Epithelial cell of esophagus (primary cell): Measurements from ENCODE around the gene PLBD1.

Experiments used
- DNase-seq: peaks from one replicate; pipeline ENCODE4 v3.0.0; 2010; ENCODE audit warnings: low read depth
- H3K4me3 ChIP-seq: 2 replicates; pipeline ENCODE4 v1.5.1; 2011; ENCODE audit warnings: mild to moderate bottlenecking, low read length, control low read depth
- TF ChIP-seq, protein P1 (sequence below): IDR thresholded peaks from 2 replicates; pipeline ENCODE4 v1.5.1; 2011; ENCODE audit warnings: low read depth, mild to moderate bottlenecking, low read length, control low read depth, inconsistent platforms; ENCODE audit not compliant: insufficient read depth; ENCODE audit errors: missing control alignments

PLBD1 gene

DNA sequence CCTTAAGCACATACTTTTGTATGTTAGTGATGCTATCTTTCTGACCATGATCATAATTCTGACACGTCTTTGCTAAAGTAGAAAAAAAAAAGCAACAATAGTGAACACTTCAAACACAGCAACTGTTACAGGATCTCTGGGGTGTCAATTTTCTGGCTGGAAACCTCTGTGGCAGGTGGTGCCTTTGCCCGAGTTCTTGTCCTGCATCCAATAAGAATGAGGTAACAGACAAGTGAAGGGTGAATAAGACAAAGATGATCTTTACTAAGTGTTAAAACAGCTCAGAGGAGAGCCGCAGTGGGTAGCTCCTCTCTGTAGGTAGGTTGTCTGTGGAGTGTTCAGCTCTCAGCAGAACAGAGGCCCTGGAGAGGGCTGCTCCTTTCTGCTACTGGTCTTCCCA, 20.9 kb upstream of the PLBD1 start:
- TF ChIP-seq, protein P1, sequence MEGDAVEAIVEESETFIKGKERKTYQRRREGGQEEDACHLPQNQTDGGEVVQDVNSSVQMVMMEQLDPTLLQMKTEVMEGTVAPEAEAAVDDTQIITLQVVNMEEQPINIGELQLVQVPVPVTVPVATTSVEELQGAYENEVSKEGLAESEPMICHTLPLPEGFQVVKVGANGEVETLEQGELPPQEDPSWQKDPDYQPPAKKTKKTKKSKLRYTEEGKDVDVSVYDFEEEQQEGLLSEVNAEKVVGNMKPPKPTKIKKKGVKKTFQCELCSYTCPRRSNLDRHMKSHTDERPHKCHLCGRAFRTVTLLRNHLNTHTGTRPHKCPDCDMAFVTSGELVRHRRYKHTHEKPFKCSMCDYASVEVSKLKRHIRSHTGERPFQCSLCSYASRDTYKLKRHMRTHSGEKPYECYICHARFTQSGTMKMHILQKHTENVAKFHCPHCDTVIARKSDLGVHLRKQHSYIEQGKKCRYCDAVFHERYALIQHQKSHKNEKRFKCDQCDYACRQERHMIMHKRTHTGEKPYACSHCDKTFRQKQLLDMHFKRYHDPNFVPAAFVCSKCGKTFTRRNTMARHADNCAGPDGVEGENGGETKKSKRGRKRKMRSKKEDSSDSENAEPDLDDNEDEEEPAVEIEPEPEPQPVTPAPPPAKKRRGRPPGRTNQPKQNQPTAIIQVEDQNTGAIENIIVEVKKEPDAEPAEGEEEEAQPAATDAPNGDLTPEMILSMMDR: no peak
- DNase-seq: no peak
- no peak overlapping the region for H3K4me3 ChIP-seq

DNA sequence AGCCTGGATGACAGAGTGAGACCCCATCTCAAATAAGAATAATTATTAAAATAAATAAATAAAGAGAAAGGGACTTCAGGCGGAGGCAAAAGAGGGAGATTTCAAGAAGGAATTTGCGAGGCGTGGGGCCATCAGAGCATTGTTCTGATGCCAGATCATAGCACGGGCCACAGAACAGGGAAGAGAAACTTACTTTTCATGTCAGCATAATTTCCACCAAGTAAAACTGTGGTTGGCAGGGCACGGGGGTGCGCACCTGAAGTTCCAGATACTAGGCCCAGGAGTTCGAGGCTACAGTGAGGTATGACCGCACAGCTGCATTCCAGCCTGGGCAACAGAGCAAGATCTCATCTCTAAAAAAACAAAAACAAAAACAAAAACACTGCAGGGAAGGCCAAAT, 11.0 kb upstream of the PLBD1 start:
- no peak for DNase-seq
- TF ChIP-seq, protein P1: no peak
- no peak overlapping the region for H3K4me3 ChIP-seq

DNA sequence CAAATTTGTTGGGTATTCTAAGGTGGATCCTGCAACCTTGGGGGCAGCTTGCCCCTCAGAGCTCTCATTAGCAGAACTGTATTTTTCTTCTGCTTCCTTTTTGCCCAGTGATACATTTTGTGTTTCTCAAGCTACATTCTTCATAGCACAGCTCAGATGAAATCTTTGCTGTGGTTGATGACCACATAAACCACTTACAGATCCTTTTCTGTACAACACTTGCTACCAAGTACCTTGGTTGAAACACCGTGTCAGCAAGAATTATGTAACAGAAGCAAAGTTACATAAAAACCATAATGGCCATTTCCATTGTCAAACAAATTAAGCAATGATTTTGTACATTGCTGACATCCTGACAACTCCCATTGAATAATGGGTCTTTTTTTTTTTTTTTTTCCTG, 9.7 kb upstream of the PLBD1 start:
- peak; percentile 16 for DNase-seq
- TF ChIP-seq, protein P1: no peak
- H3K4me3 ChIP-seq: no peak overlapping the region

DNA sequence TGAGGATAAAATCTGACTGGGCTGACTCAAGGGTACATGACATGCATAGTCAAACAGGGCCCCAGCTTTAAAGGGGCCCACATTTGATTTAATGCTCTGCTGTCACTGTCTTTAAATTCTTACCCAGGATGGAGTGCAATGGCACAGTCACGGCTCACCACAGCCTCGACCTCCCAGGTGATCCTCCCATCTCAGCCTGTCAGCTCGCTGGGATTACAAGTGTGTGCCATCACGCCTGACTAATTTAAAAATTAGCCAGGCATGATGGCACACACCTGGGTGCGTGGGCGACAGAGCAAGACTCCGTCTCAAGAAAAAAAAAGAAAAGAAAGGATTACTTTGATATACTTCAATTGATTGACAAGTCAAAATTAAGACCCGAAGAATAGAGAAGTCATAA, 9.2 kb upstream of the PLBD1 start:
- TF ChIP-seq, protein P1: no peak
- no peak for DNase-seq
- H3K4me3 ChIP-seq: no peak overlapping the region

DNA sequence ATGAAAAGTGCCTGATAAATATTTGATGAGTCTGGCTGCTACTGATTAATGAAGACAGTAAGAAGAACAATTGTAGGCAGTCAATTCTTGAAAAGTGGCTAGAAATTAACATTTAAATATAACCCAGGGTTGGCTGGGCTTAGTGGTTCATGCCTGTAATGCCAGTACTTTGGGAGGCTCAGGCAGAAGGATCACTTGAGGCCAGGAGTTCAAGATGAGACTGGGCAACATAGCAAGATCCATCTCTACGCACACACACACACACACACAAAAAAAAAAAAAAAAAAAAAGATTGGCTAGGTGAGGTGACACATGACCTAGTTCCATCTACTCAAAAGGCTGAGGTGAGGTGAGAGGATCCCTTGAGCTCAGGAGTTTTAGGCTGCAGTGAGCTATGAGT, 7.9 kb upstream of the PLBD1 start:
- no peak overlapping the region for H3K4me3 ChIP-seq

DNA sequence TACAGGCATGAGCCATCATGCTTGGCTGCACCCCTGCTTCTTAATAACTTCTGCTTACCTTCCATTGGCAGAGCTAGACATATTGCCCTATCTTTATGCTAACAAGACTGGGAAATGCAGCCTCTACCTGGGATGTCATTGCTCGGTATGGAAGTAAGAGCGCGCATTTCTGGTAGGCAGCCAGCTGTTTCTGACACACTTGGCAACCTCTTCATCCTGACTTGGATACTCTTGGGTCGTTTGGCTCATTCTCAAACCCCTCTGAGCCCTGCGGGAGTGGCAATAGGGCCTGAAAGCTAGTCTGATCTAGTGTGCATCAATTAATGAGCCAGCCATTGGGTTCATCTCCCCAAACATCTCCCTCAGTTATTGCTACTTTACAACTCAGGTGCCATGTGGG, 5.4 kb upstream of the PLBD1 start:
- TF ChIP-seq, protein P1: no peak
- no peak overlapping the region for H3K4me3 ChIP-seq
- no peak for DNase-seq

More for the DNA sequence above, 7.9 kb upstream of the PLBD1 start:
- TF ChIP-seq, protein P1: no peak
- DNase-seq: no peak

DNA sequence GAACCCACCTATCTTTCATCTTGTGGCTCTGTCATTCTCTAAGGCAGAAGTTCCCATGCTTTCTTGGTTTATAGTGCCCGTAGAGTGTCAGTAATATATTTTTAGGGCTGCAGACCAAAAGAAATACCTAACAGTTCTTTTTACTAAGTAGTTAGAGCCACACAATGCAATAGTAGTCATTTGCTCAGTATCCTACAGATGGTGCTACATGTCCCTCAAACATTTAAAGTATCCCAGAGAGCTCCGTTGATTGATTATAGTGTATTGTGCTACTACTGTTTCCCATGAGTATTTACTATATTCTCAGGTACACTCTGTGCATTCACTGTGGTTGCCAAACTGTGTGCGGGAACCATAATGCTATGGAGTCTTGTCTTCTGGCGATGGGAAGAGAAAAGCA, 4.7 kb upstream of the PLBD1 start:
- DNase-seq: no peak
- TF ChIP-seq, protein P1: peak; percentile 14
- H3K4me3 ChIP-seq: no peak overlapping the region
